Measurements from ENCODE around the gene CNOT11.

Gene CNOT11

DNA sequence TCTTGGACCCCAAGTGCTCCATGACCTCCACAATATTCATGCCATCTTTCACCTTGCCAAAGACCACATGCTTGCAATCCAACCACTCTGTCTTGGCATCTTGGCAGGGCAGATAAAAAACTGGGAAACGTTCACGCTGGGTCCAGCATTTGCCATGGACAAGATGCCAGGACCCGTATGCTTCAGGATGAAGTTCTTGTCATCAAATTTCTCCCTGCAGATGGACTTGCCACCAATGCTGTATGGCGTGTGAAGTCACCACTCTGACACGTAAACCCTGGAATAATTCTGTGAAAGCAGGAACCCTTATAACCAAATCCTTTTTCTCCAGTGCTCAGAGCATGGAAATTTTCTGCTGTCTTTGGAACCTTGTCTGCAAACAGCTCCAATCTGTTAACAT is 21.5 kb downstream of the CNOT11 start:
- in situ Hi-C loops (cut with MboI; ENCODE audit: low sequenced_read_pairs) = no loop called here

DNA sequence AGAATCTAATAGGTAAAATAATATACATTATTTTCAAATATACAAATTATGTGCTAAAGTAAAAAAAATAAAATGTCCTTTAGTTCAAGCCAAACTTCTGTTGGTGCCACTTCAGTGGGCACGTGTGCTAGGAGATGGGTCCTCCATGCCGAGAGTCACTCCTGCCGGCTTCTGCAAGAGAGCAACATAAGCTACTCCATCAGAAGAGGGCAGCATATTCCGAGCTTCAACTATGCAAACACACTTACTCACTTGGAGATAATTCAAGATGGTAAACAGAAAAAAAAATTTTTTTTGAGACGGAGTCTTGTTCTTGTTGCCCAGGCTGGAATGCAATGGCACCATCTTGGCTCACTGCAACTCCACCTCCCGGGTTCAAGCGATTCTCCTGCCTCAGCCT is 24.4 kb downstream of the CNOT11 start:
- in situ Hi-C loops (cut with MboI; ENCODE audit: low sequenced_read_pairs) = no loop called here

DNA sequence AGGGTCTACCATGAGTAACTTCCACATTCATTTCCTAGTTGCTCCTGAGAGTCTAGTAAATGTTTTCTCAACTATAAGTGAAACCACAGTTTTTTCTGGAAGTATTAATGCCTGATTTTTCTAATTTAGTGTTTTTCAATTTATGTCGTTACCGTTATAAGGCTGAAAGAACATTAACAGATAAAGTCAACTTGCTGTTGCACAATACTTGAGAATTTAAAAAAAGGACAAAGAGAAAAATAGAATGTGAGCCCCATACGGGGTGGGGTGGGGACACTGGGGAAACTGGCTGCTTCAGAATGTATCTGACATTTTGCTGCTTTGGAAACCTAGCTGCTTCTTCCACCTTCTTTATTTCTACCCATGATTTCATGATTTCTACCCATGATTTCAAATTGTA is 26.2 kb downstream of the CNOT11 start:
- in situ Hi-C loops (cut with MboI; ENCODE audit: low sequenced_read_pairs) = no loop called here

GRCh38 chr2:101281482-101281881 is 28.8 kb downstream of the CNOT11 start:
- in situ Hi-C loops (cut with MboI; ENCODE audit: low sequenced_read_pairs) = no loop called here

GRCh38 chr2:101282980-101283379 is 30.3 kb downstream of the CNOT11 start:
- in situ Hi-C loops (cut with MboI; ENCODE audit: low sequenced_read_pairs) = no loop called here

DNA sequence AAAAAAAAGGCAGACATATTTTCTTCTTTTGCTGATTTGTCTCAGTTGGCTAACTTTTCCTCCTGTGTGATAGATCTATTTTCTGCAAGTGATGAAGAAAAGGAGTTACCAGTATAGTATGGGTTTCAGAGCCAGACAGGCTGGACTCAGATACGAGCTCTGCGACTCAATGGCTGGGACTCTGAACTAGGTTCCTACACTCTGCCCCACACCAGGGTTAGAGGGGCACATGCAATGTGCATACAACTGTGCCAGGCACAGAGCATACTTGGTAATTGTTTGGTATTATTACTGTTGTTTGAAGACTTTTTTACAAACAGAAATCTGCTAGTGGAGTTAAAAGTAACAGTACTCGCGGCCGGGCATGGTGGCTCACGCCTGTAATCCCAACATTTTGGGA is 34.0 kb downstream of the CNOT11 start:
- in situ Hi-C loops (cut with MboI; ENCODE audit: low sequenced_read_pairs) = no loop called here

- in situ Hi-C loops (cut with MboI; ENCODE audit: low sequenced_read_pairs) = no loop called here
Measured at GRCh38 chr2:101287303-101287702, 34.6 kb downstream of the CNOT11 start.

DNA sequence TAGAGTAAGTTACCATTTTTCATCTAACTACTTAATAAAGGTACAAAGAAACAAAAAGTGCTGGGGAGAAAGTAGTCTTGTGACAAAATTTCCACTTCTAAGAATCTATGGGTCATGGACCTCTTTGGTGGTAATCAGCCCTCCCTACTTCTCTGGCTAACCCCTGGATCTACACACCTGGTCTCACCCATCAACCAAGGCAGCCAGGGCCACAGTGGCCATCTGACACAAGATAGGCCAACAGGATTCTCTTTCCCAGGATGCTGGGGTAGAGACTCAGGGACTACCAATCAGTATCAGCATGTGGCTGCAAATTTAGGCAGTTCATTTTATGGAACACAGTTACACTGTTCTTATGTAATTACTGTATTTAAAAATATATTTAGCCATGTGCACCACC is 38.0 kb downstream of the CNOT11 start:
- in situ Hi-C loops (cut with MboI; ENCODE audit: low sequenced_read_pairs) = no loop called here

- in situ Hi-C loops (cut with MboI; ENCODE audit: low sequenced_read_pairs) = no loop called here
Measured at GRCh38 chr2:101291973-101292372, 39.3 kb downstream of the CNOT11 start.

- in situ Hi-C loops (cut with MboI; ENCODE audit: low sequenced_read_pairs) = no loop called here
Measured at GRCh38 chr2:101293544-101293943, 40.9 kb downstream of the CNOT11 start.

DNA sequence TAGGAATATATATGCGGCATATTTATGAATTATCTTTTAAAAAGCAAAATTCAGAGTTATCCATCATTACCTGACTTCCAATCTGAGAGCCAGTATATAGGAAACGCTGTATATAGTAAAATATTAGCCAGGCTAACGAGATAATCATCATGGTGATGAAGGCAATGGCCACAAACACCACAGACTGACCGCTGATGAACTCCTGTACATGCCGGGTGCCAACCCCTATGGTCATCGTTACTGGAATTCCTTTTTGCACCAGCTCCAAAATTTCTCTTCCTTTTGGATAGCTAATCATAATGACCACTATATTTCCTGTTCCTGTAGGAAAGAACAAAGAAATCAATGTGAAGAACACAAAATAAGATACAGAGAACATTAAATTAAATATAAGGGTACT is 42.2 kb downstream of the CNOT11 start:
- in situ Hi-C loops (cut with MboI; ENCODE audit: low sequenced_read_pairs) = no loop called here

GRCh38 chr2:101295895-101296294 is 43.2 kb downstream of the CNOT11 start:
- in situ Hi-C loops (cut with MboI; ENCODE audit: low sequenced_read_pairs) = no loop called here

DNA sequence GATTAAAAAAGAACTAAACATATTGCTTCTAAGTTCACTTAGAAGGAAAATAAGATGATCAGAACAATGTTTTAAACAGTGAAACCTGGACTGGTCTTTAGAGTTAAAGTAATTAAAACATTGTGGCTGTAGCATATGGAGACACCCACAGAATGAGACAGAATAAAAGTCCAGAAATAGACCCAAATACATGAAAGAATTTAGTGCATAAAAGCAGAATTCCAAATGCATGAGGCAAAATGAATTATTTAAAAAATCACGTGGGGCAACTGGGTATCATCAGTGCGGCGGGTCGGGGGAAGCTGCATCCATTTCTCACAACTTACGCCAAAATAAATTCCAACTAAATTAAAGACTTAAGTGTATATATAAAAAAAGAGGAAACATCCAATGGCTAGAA is 43.7 kb downstream of the CNOT11 start:
- in situ Hi-C loops (cut with MboI; ENCODE audit: low sequenced_read_pairs) = no loop called here

DNA sequence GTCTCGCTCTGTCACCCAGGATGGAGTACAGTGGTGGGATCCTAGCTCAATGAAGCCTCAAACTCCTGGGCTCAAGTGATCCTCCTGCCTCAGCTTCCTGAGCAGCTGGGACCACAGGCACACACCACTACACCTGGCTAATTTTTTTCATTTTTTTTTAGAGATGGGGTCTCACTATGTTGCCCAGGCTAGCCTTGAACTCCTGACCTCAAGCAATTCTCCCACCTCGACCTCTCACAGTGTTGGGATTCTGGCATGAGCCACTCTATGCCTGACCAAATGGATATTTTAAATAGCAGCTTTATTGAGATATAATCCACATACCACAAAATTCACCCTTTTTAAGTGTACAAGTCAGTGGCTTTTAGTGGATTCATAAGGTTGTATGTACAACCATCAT is 44.7 kb downstream of the CNOT11 start:
- in situ Hi-C loops (cut with MboI; ENCODE audit: low sequenced_read_pairs) = no loop called here

GRCh38 chr2:101299604-101300003 is 46.9 kb downstream of the CNOT11 start:
- in situ Hi-C loops (cut with MboI; ENCODE audit: low sequenced_read_pairs) = no loop called here

DNA sequence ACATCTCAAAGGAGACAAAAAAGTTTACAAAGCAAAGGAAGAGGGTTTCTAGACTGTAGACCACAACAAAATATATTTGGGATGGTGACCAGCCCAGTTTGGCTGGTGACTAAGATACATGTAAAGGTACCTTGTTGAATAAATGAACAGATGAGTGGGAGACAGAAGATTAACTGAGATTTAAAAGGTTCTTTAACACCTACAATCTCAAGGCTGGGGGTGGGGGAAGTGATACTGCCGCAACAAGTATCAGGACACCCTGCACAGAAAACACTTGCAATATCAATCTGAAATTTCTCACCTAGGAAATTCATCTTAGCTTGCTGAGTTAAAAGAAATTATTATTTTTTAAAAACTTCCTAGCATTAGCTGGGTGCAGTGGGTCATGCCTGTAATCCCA is 47.5 kb downstream of the CNOT11 start:
- in situ Hi-C loops (cut with MboI; ENCODE audit: low sequenced_read_pairs) = no loop called here

DNA sequence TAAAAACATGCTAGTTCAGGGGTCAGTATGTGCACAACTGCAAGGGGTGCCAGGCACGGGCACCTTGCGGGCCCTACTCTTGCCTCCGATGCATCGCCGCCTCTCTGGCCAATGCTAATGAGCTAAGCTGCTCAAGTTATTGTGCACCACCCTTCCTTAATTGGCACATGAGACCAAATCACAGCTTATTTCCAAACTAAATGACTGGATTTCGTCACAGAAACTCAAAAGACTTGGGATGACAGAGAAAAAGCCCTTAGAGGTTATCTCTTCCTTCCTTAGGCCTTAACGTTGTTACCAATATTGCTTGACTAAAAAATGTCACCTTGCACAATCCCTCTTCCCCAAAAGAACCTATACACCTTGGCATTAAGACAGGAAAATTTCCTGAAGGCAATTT is 48.1 kb downstream of the CNOT11 start:
- in situ Hi-C loops (cut with MboI; ENCODE audit: low sequenced_read_pairs) = no loop called here

DNA sequence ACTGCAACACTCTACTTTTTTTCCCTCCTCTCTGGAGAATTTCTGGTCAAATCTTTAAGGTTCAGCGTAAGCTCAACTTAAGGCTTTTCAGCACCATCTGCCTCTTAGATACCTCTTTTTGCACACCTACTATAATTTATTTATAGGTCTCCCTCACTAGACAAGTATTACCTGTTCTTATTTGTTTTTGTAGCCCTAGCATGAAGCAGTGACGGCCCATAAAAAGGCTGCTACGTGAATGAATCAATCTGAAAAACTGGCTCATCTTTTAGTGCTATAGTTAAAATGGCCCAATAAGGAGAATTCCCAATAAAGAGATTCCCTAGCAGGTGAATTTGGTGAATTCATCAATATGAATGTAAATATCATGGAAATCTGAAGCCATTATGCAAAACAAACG is 49.3 kb downstream of the CNOT11 start:
- in situ Hi-C loops (cut with MboI; ENCODE audit: low sequenced_read_pairs) = no loop called here

DNA sequence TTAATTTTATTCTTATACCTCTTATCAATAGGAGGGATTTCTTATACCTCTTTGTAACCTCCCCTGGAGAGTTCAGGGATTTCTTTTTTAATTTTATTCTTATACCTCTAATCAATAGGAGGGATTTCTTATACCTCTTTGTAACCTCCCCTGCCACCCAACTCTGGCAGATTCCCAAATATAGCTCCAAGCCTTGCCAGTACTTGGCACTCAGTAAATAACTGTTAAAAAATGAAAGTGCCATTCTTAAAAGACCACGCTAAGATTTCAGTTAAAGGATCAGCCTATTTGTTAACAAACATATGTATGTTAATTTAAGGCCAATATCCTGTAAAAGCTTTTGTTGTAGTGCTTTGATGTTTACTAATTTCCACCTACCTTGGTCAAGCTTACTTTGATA is 51.0 kb downstream of the CNOT11 start:
- in situ Hi-C loops (cut with MboI; ENCODE audit: low sequenced_read_pairs) = no loop called here

- in situ Hi-C loops (cut with MboI; ENCODE audit: low sequenced_read_pairs) = no loop called here
Measured at GRCh38 chr2:101305035-101305434, 52.3 kb downstream of the CNOT11 start.

GRCh38 chr2:101305492-101306078 is 52.9 kb downstream of the CNOT11 start:
- in situ Hi-C loops (cut with MboI; ENCODE audit: low sequenced_read_pairs) = no loop called here

DNA sequence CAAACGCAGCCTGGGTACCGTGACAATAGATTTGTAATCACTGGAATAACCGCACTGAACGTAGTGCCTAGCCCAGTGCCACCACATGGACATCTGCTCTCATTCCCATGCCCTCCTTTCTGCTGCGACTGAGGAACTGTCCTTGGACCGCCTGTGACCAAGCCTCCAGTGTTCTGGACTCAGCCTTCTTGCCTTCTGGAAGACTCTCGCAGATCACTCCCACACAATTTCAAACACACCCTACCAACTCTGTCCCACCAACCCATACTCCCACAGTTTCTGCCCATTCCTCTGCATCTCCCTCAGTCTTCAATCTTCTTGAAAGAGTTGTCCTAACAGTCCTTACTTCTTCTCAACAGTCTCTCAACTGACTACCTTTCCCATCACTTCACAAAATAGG is 53.7 kb downstream of the CNOT11 start:
- in situ Hi-C loops (cut with MboI; ENCODE audit: low sequenced_read_pairs) = no loop called here

DNA sequence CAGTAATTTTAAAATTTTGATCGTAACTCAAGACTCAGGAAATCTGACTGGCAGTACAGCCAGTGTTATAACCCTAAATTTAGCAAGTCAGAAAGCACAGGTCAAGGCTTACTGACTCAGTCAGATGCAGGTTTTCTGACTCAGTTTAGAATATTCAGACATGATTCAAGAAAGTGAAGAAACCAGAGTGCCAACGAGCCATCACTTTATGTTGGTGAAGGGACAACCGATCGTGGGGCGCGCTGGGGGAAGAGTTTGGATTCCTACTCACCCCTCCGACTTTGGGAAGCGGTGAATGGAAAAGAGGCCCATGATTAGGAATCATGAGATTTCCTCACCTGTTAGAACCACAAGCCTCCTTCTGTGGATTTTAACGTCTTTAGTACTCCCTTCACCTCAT is 54.8 kb downstream of the CNOT11 start:
- in situ Hi-C loops (cut with MboI; ENCODE audit: low sequenced_read_pairs) = no loop called here

Measured in hTERT RPE-1 (cell line).